Spleen (tissue), 11 donors: ENCODE results near the gene GRIK4. TPM values are rescaled to one million over a fixed set of nuclear protein-coding genes. Genes with fewer than 3 reads are reported as not detected.

ENCODE experiments used
- DNase-seq: peaks from one replicate; pipeline ENCODE4 v3.0.0-alpha.2; 2020
- H3K27ac ChIP-seq, 8 donors: fragments of 200-600 bp; sonication (generic) in 7 of 8; 1 replicate in 4 of 8; 2 replicates in 4 of 8; pipeline versions ENCODE4 v1.5.0 to v1.8.0; 2016 to 2021; ENCODE audit warnings: inconsistent platforms in 4 of 8, mild to moderate bottlenecking in 4 of 8, moderate library complexity in 1 of 8
- H3K27me3 ChIP-seq, 7 donors: fragments of 200-600 bp; sonication (generic) in 6 of 7; replicated peaks in 1 of 7; 1 replicate in 4 of 7; 2 replicates in 3 of 7; pipeline versions ENCODE4 v1.5.0 to v1.8.0; 2016 to 2021; ENCODE audit warnings: inconsistent platforms in 3 of 7, mild to moderate bottlenecking in 1 of 7
- H3K36me3 ChIP-seq, 6 donors: fragments of 200-600 bp; sonication (generic) in 5 of 6; 1 replicate in 4 of 6; 2 replicates in 2 of 6; pipeline versions ENCODE4 v1.5.0 to v1.8.0; 2016 to 2021; ENCODE audit warnings: inconsistent platforms in 2 of 6
- H3K4me1 ChIP-seq, 6 donors: fragments of 200-600 bp; sonication (generic) in 5 of 6; 1 replicate in 3 of 6; 2 replicates in 3 of 6; pipeline versions ENCODE4 v1.5.0 to v1.8.0; 2016 to 2021; ENCODE audit warnings: inconsistent platforms in 3 of 6
- H3K4me3 ChIP-seq, 8 donors: fragments of 200-600 bp; sonication (generic) in 7 of 8; 1 replicate in 4 of 8; 2 replicates in 4 of 8; pipeline versions ENCODE4 v1.5.0 to v1.8.0; 2016 to 2021; ENCODE audit warnings: inconsistent platforms in 4 of 8, mild to moderate bottlenecking in 4 of 8, moderate library complexity in 2 of 8
- H3K9me3 ChIP-seq, 8 donors: fragments of 200-600 bp; sonication (generic) in 7 of 8; 1 replicate in 4 of 8; 2 replicates in 4 of 8; pipeline versions ENCODE4 v1.5.0 to v1.8.0; 2016 to 2021; ENCODE audit warnings: inconsistent platforms in 4 of 8
- POLR2A ChIP-seq, 3 donors: fragments of 450-650 bp; IDR thresholded peaks; one replicate each; pipeline ENCODE4 v1.5.1; 2017; ENCODE audit warnings: antibody characterized with exemption in 3 of 3, mild to moderate bottlenecking in 1 of 3
- POLR2AphosphoS5 ChIP-seq, 3 donors: sonication (generic); formaldehyde crosslinking; IDR thresholded peaks; one replicate each; pipeline ENCODE4 v1.5.1; 2017; ENCODE audit warnings: antibody characterized with exemption in 3 of 3
- WGBS, 5 donors: extraction: QIAGEN DNeasy Blood & Tissue Kit in 3 of 5; methylation state at CpG; one replicate each; pipeline versions ENCODE4 v1.1.5 to v1.1.7; 2013 to 2018; 5-methylcytosine and 5-hydroxymethylcytosine counted together
- intact Hi-C: fragments of 100-400 bp; cut with DNase I; formaldehyde crosslinking; loops from one replicate; pipeline ENCODE4 v1.15.0; 2023; ENCODE audit warnings: low total_unique reads
- polyA plus RNA-seq, 3 donors: library from polyadenylated mRNA; stranded (reverse); fragments of 200-250 nt; gene quantifications; one replicate each; pipeline ENCODE4 v1.2.1, GENCODE V29; 2013
- total RNA-seq, 7 donors: library from RNA; depleted of rRNA in 3 of 7; stranded (reverse); fragments of >200 nt in 3 of 7; fragmentation: NEBNext Ultra II Directional in 4 of 7; extraction: Animal tissue kit (Norgen Biotek cat#: 25700) in 4 of 7; gene quantifications; one replicate each; pipeline versions ENCODE4 v1.1.0 to v1.2.1, GENCODE V29; 2016 to 2021
- TF ChIP-seq, protein P1 (sequence below), 11 experiments: fragments of 200-600 bp in 7 of 11; fragments of 450-650 bp in 4 of 11; sonication (generic) in 4 of 11; IDR thresholded peaks in 8 of 11; conservative IDR thresholded peaks in 3 of 11; 1 replicate in 7 of 11; 2 replicates in 4 of 11; pipeline versions ENCODE4 v1.4.0 to v1.8.0; 2016 to 2021; ENCODE audit warnings: antibody characterized with exemption in 11 of 11, inconsistent platforms in 4 of 11, mild to moderate bottlenecking in 1 of 11
- donor health status: healthy with polysubstance abuse.
- donor health status: DM: no; HTN: no; CAD: no; lungs with moderate emphysema.
- donor health status: DM: no; HTN: no; CAD: no.
- donor health status: Bipolar disorder and iron deficiency.
- donor health status: healthy.
- donor health status: DM: no; HTN: no; CAD: no.
- donor health status: DM: yes; HTN: yes; CAD: no.

GRIK4 gene
- total and polyA plus RNA-seq, 10 donors: 0.04 to 2.4 (median 0.59) TPM

DNA sequence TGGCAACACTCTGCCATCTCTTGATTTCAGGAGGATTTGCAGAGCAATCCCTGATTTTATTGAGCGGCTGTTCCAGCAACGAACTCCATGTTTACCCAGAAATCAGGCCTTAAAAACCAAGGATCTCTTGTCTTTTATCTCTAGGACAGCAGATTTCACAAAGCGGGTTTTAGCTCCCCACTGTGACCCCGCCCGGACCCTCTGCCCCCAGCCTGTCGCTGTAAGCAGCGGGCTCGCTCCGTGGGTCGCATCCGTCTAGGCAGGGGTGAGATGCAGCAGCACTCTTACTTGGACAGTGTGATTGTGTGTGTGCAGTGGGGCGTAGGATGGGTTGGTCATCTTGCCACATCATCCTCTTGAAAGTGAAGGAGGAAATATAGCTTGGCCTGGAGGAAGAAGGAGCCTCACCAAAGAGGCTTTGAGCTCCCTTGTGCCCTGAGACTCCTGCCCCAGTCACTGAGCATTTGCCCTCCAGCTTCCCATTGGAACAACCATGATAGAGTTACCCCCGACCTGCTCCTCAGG lies 323.2 kb downstream of the GRIK4 start:
- no peaks in the 10 kb centered on the region for H3K9me3 ChIP-seq
- no peak overlapping the region for H3K27ac ChIP-seq
- H3K27me3 ChIP-seq: peaks cover 0 to 40% (median 0%) of the 10 kb centered on the region in 7 donors
- TF ChIP-seq POLR2AphosphoS5 (IDR thresholded peaks at IDR 0.05) (no peak), POLR2A (IDR thresholded peaks at IDR 0.05) (no peak)
- TF ChIP-seq, protein P1, sequence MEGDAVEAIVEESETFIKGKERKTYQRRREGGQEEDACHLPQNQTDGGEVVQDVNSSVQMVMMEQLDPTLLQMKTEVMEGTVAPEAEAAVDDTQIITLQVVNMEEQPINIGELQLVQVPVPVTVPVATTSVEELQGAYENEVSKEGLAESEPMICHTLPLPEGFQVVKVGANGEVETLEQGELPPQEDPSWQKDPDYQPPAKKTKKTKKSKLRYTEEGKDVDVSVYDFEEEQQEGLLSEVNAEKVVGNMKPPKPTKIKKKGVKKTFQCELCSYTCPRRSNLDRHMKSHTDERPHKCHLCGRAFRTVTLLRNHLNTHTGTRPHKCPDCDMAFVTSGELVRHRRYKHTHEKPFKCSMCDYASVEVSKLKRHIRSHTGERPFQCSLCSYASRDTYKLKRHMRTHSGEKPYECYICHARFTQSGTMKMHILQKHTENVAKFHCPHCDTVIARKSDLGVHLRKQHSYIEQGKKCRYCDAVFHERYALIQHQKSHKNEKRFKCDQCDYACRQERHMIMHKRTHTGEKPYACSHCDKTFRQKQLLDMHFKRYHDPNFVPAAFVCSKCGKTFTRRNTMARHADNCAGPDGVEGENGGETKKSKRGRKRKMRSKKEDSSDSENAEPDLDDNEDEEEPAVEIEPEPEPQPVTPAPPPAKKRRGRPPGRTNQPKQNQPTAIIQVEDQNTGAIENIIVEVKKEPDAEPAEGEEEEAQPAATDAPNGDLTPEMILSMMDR (IDR thresholded peaks at IDR 0.05 in 8 of 11, conservative IDR thresholded peaks at IDR 0.05 in 3 of 11): no peak
- intact Hi-C loops: no loop called here
- H3K4me3 ChIP-seq: no peak overlapping the region
- H3K36me3 ChIP-seq: no peaks in the 10 kb centered on the region
- WGBS, 5 donors: 81 to 91% (median 87%) methylated on average over 13 of the region's 13 CpGs
- no peak for DNase-seq
- no peaks in the 10 kb centered on the region for H3K4me1 ChIP-seq

DNA sequence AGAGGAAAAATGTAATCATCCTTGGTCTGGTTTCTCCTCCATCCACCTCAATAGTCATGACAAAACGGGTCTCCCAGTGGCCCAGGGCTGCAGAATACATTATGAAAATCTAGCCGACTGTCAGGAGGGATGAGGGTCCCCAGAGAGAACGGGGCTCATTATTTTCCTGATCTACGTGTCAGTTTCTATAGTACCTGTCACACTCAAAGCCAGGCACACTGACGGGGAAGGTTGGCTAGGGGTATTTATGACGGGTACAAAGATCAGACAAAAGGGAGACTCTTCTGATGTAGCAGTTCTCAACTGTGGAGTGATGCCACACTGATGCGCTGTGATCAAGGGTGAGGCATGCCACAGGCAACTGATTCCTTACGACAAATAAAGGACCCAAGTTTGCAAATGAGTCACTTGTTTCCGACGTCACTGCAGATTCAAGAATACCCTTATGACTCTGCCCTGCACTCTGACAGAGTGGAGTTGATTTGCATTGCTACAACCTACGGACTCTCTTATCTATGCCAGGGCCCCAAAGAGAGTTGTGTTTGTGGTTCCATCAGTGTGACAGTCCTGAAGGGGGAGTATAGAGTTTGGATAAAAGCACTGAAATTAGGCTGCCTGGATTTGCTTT lies 324.2 kb downstream of the GRIK4 start:
- intact Hi-C loops: no loop called here
- Histone ChIP-seq H3K36me3 (no peaks in the 10 kb centered on the region), H3K4me1 (peaks cover 0 to 3% (median 0%) of the 10 kb centered on the region in 6 donors), H3K9me3 (no peaks in the 10 kb centered on the region), H3K4me3 (no peak overlapping the region), H3K27me3 (peaks cover 0 to 31% (median 0%) of the 10 kb centered on the region in 7 donors), H3K27ac (no peak overlapping the region)
- 62 to 77% (median 71%) methylated on average over 11 of the region's 11 CpGs for WGBS, 5 donors
- no peak for TF ChIP-seq POLR2AphosphoS5 (IDR thresholded peaks at IDR 0.05)
- no peak for TF ChIP-seq POLR2A (IDR thresholded peaks at IDR 0.05)
- TF ChIP-seq, protein P1 (IDR thresholded peaks at IDR 0.05 in 8 of 11, conservative IDR thresholded peaks at IDR 0.05 in 3 of 11): no peak
- DNase-seq: no peak

DNA sequence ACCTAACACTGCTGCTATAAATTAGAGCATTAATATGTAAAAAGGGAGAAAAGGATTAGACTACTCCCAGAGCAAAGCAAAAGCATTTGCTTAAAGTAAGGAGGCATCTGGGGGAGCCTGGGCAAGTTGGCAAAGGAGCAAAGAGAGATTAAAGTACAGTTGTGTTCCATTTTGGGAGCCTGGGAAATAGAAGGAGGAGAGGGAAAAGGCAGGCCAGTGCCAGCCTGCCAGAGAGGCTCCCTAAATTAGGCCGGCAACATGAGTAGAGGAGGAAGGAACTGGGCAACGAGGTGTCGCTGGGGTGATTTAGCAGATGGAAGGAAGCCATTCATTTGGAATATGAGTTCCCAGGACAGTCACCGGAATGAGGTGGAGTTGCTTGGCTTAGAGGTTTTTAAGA lies 326.1 kb downstream of the GRIK4 start:
- TF ChIP-seq POLR2AphosphoS5 (IDR thresholded peaks at IDR 0.05) (no peak), POLR2A (IDR thresholded peaks at IDR 0.05) (no peak)
- TF ChIP-seq, protein P1 (IDR thresholded peaks at IDR 0.05 in 8 of 11, conservative IDR thresholded peaks at IDR 0.05 in 3 of 11): no peak
- Histone ChIP-seq H3K9me3 (no peaks in the 10 kb centered on the region), H3K27me3 (peaks cover 0 to 16% (median 0%) of the 10 kb centered on the region in 7 donors), H3K36me3 (no peaks in the 10 kb centered on the region), H3K27ac (no peak overlapping the region), H3K4me3 (no peak overlapping the region), H3K4me1 (peaks cover 0 to 3% (median 0%) of the 10 kb centered on the region in 6 donors)
- WGBS, 5 donors: 27 to 60% (median 33%) methylated on average over 4 of the region's 4 CpGs
- intact Hi-C loops: no loop called here
- no peak for DNase-seq

DNA sequence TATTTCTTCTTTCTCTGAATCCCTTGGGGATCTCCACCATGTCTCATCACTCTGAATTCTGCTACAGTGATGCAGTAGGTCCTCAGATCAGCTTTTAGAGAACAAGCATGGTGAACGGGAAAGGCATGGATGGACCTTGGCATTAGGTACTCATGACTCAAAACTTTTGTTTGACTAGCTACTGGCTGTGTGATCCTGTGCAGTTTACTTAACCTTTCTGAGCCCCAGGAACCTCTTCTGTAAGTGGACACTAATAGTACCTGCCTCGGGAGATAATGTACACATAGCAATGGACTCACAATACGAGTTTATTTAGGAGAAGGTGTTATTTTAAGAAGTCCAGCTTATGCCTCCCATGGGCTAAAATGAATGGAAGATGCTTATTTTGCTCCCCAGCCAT lies 327.7 kb downstream of the GRIK4 start:
- DNase-seq: no peak
- Histone ChIP-seq H3K4me1 (peaks cover 0 to 3% (median 0%) of the 10 kb centered on the region in 6 donors), H3K9me3 (no peaks in the 10 kb centered on the region), H3K36me3 (no peaks in the 10 kb centered on the region), H3K4me3 (no peak overlapping the region), H3K27me3 (peaks cover 0 to 15% (median 0%) of the 10 kb centered on the region in 7 donors), H3K27ac (no peak overlapping the region)
- TF ChIP-seq, protein P1 (IDR thresholded peaks at IDR 0.05 in 8 of 11, conservative IDR thresholded peaks at IDR 0.05 in 3 of 11): no peak
- TF ChIP-seq POLR2AphosphoS5 (IDR thresholded peaks at IDR 0.05) (no peak), POLR2A (IDR thresholded peaks at IDR 0.05) (no peak)
- intact Hi-C loops: no loop called here
- WGBS, 5 donors: 78 to 86% (median 85%) methylated on average over 3 of the region's 3 CpGs
